HG02798 (cell line): ENCODE results near the gene EEF2KMT.
"Not testable (repeated sequence)": the region's sequence is repeated elsewhere in the genome, so short reads cannot be mapped to it uniquely, and the experiment has no call there.

Experiments used
- ATAC-seq: cut with Tn5 transposase; IDR thresholded peaks from one replicate; pipeline ENCODE4 v1.9.1; 2021; ENCODE audit warnings: mild to moderate bottlenecking; ENCODE audit not compliant: unreplicated experiment, poor library complexity

The EEF2KMT gene

DNA sequence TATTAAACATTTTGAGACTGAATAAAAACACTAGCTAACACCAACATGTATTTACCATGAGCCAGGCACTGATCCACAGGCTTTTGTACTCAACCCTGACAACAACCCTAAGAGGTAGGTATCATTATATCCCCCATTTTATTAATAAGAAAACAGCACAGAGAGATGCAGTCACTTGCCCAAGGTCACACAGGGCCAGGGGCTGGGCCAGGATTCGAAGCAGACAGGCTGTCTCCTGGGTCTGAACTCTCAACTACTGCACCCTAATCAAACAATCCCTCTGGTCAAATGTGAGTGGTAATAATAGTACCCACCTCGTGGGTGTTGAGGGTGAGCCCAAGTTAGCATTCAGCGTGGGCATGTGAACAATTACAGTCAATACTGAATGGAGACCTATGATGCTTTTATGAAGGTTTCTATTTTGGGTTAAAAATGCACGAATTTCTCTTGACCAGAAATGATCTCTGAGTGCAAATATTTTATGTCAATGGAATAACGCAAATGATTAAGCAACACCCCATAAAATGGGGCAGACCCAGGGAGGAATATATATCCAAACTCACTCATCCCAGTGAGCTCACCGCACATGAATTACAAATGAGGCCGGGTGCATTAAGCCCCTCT lies 1.0 kb downstream of the EEF2KMT start:
- not testable (repeated sequence) for ATAC-seq

DNA sequence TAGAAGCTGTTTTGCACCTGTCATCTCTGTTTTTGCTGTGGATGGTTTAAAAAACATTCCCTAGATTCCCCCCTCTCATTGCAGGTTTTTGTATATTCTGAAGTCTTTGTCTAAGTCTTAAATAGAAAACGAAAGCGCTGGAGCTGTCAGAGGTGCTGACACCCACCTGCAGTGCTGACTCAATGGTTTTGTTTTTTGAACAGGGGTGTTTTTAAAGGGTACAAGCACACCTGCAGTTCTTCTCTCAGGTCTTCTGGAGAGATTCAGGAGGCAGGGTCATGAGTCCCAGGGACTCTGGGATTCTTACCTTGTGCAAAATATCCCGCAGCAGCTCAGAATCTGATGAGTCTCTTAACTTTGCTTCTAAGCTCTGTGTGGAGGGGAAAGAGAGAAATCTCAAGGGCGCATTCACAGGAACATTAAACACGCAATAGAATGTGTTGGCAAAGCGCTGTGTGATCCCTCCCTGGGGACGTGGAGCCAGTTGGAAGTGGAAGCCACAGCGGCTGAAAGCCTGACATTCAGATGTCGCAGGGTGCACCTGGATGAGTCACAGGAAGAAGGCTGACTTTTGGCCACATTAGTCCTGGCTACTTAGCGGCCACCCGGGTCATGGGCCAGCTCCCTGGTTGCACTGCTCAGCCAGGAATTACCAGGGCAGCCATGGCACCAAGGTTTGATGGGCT lies 2.3 kb downstream of the EEF2KMT start:
- not testable (repeated sequence) for ATAC-seq

DNA sequence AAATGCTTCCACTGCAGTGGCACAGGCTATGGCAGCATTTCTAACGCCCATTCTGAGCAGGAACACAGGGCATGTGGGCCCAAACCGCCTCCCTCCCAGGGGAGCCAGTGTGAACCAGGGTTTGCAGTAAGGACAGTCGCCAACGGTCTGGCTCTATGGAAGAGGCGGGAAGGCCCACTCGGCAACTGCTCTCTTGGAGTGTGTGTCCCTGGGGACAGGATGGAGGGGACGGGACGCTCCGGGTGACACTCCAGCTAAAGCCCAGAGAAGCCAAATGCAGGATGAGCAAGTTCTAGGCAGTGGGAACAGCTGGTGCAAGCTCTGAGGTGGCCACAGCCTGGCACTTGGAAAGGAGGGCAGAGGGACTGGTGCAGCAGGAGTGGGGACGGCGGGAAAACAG lies 3.8 kb downstream of the EEF2KMT start:
- ATAC-seq = not testable (repeated sequence)

DNA sequence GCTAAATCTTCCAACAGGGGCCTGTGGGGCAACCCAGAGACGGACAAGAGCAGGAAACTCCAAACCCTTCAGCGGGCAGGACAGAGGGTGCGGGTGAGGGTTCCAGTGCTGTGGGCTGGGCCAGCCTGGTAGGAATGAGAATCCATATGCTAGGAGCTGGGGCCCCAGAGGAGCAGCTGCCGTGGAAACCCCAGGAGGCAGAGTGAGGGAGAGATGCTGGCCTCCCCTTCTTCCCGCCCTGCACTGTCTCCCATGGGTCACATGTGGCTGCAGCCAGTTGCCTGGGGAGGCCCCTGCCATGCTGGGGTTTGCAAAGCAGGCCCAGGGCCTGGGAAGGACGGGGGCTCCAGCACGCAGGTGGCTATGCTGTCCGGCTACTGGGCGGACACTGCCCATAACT lies 4.5 kb downstream of the EEF2KMT start:
- ATAC-seq = not testable (repeated sequence)

DNA sequence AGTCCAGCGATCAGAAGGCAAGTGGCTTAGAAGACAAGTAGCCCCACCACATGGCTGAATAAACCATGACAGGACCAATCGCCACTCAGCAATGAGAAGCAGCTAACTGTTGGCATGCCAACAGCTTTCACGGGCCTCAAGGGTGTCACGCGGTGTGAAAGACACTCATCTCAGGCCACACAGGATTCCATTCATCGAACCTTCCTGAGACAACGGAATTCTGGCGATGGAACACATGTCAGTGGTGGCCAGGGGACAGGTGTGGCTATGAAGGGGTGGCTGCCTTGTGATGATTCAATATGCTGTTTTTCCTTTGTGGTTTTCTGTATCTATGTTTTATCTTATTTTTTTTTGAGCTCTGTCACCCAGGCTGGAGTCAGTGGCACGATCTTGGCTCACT lies 7.0 kb downstream of the EEF2KMT start:
- ATAC-seq = not testable (repeated sequence)

DNA sequence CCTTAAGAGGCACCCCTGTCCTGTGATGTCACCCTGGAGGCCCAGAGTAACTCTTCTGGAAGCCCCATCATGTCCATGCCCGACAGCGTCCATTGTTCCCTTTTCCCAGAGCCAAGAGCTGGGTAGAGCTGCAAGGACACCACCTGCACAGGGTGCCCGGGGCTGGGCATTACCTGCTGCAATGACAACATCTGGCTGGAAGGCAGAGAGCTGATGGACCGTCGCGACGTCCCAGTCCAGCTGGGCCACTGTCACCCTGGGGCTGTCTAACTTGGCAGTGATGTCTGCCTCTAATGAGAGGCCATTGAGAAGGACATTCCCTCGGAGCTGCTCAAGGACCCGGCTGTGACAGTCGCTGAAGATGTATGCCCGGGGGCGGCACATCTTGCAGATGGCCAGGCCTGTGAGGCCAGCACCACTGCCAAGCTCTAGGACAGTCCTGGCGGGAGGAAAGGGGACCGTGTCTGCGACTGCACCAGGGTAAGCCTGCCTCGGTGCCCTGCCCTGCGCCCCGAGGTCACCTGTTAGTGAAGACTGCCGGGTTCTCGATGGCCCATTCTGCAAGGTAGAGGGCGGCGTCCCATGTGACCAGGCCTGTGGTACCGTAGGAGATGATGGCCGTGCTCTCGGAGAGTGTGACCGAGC lies 7.6 kb downstream of the EEF2KMT start:
- ATAC-seq = not testable (repeated sequence)

DNA sequence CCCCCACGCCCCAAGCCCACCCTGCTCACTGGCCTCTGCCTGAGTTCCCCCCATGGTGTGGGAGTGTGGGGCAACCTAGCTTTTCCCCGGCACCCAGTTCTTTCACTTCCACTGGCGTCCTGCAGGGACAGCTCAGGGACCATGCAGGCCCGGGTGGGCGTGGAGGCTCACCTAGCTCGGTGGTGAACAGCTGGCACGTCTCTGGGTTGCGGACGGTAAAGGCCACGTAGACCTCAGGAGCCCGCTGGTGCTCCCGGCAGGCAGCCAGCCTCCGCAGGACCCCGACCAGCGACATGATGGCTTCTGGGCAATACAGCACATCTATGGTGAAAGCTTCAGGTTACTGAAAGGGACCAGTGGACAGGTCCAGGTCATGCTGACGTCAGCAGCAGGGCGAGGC lies 8.7 kb downstream of the EEF2KMT start:
- ATAC-seq = not testable (repeated sequence)

DNA sequence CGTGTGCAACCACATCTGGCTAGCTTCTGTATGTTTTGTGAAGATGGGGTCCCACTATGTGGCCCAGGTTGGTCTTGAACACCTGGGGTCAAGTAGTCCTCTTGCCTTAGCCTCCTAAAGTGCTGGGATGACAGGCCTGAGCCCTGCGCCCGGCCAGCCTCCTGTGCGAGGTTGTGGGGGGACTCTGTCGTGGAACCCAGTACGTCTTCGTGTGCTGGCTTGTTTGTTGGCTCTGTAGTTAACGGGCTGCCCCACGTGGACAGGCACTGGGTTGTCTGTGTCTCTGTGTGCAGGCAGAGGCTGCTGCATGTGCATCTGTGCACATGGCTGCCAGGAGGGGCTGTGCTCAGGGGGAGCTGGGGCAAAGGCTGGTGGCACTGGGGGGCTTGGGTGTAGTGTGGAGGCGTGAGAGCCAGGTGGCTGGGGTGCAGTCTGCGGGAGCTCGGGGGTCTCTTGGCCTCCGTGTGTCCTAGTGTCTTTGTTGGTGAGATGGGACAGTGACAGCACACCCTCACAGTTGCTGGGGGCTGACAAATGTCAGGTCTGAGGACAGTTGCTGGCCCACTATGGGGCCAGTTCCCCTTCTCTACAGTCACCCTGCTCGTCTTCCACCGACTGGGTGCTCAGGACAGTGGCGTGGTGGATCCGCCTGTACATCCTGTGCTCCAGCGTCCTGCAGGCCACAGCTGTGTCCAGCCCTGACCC lies 9.4 kb downstream of the EEF2KMT start:
- not testable (repeated sequence) for ATAC-seq

DNA sequence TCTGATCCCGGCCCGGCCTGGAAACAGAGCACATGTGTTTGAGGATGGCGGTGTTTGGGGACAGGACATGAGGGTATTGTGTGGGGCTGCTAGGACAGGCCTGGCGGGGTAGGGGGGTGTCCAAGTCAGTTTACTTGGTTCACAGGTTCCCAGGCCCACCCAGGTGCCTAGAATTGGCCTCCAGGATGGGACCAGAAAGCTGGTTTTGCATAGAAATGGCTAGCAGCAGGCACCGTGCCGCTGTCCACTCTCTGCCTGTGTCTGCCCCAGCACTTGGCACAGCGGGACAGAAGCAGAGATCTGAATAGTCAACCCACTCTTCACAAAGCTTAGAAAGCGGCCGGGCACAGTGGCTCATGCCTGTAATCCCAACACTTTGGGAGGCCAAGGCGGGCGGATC lies 11.9 kb downstream of the EEF2KMT start:
- not testable (repeated sequence) for ATAC-seq

DNA sequence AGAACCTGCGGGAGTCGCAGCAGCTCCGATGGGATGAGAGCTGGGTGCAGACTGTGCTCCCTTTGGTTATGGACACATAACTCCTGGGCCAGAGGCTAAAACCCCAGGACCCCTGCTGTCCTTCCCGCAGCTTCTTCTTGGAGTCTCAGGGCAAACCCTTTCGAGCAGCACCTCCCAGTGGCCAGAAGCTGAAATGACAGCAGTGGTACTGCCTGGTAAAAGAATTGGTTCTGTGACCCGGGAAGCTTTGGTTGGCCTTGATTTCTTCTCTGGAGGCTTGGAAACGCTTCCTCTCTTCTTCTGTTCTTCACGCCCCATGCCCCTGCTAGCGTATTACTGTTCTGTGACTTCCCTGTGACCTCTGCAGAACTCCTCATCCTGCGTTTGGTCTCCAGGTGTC lies 12.8 kb downstream of the EEF2KMT start:
- ATAC-seq = not testable (repeated sequence)

DNA sequence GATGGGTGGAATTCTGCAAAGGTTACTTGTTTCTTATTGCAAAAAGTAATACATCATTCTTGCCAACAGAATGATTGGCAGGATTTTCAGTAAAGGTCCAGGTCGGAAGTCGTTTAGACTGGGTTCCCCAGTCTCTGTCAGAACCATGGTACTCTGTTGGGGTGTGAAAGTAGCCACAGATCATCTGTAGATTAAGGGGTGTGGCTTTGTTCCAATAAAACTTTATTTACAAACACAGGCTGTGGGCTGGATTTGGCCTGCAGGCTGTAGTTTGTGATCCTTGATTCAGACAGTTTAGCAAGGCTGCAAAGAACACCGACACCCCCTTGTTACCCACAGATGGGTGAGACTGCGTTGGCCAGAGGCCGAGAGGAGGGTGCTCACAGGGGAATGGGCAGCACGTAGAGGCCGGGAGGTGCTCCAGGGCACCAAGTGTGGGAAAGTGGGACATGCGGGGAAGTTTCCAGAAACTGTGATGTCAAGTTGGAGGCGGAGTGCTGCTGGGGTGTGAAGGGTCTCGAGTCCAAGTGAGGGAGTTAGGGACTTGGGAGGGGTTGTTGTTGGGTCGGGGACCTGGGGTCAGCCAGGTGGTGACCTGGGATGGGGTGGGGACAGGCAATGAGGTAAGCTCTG lies 13.4 kb downstream of the EEF2KMT start:
- not testable (repeated sequence) for ATAC-seq

DNA sequence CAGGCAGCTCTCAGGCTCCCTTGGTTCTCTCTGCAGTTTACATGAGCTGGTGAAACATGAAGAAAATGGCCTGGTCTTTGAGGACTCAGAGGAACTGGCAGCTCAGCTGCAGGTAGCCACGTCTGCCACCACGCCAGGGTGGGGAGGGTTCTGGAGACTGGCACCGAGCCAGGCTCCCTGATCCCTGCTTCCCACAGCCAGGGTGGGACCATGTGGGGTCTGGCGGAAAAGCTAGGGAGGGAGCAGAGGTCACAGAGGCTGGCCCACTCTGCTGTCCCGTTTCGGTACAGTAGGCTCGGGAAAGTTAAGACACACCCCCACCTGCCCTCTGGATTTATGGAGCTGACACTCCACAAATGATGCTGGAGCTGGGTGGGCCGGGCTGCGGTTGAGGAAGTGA lies 13.9 kb downstream of the EEF2KMT start:
- not testable (repeated sequence) for ATAC-seq

DNA sequence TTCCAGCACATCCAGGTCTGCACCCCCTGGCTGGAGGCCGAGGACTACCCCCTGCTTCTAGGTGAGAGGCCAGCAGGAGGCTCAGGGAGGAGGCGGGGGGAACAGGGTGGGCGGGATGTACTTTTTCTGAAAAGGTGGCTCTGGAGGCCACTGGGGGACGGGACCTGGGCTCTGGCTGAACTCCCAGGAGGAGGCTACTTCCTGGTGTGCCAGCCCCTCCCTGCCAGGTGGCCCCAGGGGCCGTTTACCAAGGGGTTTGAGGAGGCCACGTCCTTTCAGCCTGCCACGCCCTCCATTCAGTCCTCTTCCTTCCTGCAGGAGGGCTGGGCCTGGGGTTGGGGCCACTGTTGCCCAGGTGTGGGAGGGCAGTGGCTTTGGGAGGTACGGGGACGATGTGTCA lies 16.6 kb downstream of the EEF2KMT start:
- ATAC-seq = not testable (repeated sequence)

DNA sequence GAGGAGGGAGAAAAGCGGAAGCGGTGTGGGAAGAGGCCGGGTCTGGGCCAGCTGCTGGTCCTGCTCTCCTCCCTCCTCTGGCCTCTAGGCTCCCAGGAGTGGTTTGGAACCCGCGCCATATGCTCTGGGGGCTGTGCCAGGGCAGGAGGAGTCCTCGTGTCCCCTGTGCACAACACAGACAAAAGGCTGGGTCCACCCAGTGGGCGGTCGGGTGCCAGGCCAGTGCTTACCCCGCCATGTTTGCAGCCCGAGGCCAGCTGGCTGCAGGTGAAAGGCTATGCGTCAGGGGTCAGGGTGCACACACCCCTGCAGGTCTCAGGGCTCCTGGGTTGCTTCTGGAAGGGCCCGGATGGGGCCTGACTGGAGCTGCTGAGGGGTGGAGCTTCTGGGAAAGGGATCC lies 17.1 kb downstream of the EEF2KMT start:
- ATAC-seq = not testable (repeated sequence)

DNA sequence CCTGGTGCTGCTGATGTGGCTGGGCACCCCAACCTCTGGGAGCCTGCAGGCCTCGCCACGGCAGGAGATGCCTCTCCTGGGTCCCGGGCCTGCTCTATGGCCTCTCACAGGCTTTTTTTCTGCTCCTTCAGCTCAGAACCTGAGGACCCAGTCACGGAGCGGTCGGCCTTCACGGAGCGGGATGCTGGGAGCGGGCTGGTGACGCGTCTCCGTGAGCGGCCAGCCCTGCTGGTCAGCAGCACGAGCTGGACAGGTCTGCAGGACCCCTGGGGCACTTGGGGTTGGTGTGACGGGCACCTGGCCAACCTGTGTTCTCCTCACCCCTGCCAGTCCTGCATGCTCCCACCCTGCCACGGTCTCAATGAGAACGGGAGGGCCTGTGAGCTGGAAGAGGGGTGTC lies 19.0 kb downstream of the EEF2KMT start:
- no peak for ATAC-seq

DNA sequence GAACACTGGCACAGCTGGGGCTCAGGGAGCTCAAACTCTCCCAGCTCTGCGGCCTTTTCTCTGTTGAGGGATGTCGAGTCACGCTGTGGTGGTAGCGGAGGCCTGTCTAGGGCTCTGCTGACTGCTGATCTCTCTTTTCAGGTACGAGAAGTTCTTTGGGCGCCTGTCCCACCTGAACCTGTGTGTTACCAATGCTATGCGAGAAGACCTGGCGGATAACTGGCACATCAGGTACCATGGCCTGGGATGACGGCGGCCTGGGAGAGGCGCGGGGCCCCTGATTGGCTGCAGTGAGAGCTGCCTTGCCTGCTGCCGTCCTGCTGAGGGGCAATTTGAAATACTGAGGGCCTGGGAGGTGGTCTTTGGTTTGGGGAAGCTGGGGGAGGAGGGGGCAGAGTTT lies 20.3 kb downstream of the EEF2KMT start:
- ATAC-seq = no peak

DNA sequence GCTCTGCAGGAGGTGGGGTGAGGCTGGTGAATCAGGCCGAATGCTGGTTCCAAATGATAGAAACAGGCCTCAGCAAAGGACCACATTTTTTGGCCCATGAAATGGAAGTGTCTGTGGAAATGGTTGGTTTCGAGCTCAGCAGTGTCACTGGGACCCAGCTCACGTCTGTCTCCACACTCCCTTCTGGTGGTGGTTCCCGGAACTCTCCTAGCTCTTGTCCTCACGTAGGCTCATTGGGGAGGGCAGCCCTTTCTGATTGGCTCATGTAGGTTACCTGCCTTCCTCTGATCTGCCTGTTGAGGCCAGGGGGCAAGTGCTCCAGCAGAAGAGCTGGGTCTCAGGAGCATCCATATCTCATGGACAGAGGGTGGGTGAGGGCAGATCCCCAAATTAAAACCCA lies 22.0 kb downstream of the EEF2KMT start:
- ATAC-seq = no peak

DNA sequence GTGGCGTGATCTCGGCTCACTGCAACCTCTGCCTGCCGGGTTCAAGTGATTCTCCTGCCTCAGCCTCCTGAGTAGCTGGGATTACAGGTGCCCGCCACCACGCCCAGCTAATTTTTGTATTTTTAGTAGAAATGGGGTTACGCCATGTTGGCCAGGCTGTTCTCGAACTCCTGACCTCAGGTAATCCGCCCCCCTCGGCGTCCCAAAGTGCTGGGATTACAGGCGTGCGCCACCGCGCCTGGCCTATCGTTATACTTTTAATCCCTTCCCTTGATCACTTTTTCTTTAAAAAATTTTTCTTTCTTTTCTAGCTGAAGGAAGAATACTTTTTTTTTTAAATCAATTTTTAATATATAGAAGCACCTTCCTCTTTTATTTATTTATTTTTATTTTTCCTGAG lies 23.8 kb downstream of the EEF2KMT start:
- not testable (repeated sequence) for ATAC-seq

DNA sequence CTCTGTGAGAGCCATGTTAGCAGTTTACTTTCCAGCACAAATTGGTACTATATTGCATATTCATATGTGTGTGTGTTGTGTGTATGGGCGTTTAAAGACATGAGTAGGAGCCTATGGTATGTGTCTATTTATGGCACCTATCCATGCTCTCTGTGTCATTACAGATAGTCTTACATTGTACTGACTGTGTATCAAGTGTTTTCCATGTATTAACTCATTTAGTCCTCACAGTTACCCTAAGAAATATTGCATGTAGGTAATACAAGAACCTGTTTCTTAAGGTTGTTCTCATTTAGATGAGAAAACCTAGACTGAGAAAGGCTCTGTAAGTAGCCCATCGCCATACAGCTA lies 24.3 kb downstream of the EEF2KMT start:
- ATAC-seq = no peak
